Activated CD4-positive, alpha-beta memory T cell treated with anti-CD3 and anti-CD28 coated beads, Interleukin-2, amount 10 ng/mL, durations not matched to agents 7 days and 5 days (primary cell): ENCODE measurements around the gene ARHGAP26. TPM values are rescaled to one million over a fixed set of nuclear protein-coding genes. Genes with fewer than 3 reads are reported as not detected.

Experiments
- CTCF ChIA-PET: fragments of 350-600 bp; sonication (Branson Sonifier 250); formaldehyde crosslinking; loops from one replicate; lab custom pipeline; 2021; ENCODE audit warnings: antibody characterized with exemption, inconsistent platforms; lab: Charles Lee
- POLR2A ChIA-PET: fragments of 350-600 bp; sonication (Branson Sonifier 250); formaldehyde crosslinking; loops from one replicate; lab custom pipeline; 2021; ENCODE audit warnings: antibody characterized with exemption; lab: Charles Lee
- DNase-seq: peaks from one replicate; pipeline ENCODE4 v3.0.0-alpha.2; 2020
- H3K27ac Mint-ChIP-seq: one replicate; pipeline ENCODE4 v1.8.0; 2021; ENCODE audit warnings: mild to moderate bottlenecking, mixed read lengths
- H3K27me3 Mint-ChIP-seq: one replicate; pipeline ENCODE4 v1.8.0; 2021; ENCODE audit warnings: mixed read lengths
- H3K36me3 Mint-ChIP-seq: one replicate; pipeline ENCODE4 v1.8.0; 2021; ENCODE audit warnings: low read depth, mixed read lengths
- H3K4me1 Mint-ChIP-seq: one replicate; pipeline ENCODE4 v1.8.0; 2021; ENCODE audit warnings: mixed read lengths
- H3K4me3 Mint-ChIP-seq: one replicate; pipeline ENCODE4 v1.8.0; 2021; ENCODE audit warnings: mild to moderate bottlenecking, mixed read lengths
- H3K9me3 Mint-ChIP-seq: one replicate; pipeline ENCODE4 v1.8.0; 2021; ENCODE audit warnings: mixed read lengths
- total RNA-seq, 2 experiments: library from RNA; stranded (reverse); gene quantifications; one replicate each; pipeline ENCODE4 v1.2.3, GENCODE V29; 2021

The ARHGAP26 gene
- total RNA-seq, 2 experiments from 2014 or later = 14.8 to 17.1 TPM

DNA sequence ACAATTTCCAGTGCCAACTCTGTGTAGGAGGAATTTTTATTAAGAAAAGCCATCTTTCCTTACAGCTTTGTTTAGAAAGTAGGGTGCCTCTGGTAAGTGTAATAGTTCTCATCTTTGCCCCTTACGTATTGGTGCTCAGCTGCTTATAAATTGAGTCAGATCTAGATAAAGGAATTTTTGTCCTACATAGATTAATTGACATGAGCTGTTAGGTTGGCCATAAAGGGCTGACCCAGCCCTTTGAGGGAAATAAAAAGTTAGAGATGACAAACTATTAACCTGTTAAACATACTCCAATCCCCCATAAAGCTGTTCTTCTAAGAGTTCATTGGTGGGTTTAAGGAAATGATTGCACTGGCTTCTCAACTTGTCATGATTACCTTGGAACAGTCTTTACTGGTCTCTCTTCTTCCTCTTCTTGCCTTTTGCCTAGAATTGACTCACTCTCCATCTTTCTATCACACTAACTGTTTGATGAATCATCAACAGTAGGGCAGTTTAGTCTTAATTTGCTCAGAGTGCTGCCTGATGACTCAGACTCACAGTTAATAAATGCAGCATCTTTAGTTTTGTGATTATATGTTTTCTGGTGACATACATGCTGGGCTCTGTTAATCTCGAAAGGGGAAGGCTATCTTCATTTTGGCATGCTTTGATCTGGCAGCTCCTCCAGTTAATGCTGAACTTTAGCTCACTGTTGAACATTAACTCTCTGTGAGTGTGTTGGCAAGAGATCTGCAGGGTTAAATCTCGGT lies 51.7 kb downstream of the ARHGAP26 start:
- Mint-ChIP-seq H3K36me3 (no peaks in the 10 kb centered on the region), H3K4me3 (no peak overlapping the region), H3K4me1 (peaks cover 69% of the 10 kb centered on the region), H3K27ac (peak overlapping the region; percentile 45), H3K9me3 (no peaks in the 10 kb centered on the region), H3K27me3 (no peaks in the 10 kb centered on the region)
- DNase-seq = no peak
- ChIA-PET POLR2A (interaction anchor here (1.4 to 4.8 kb wide), 4 partner anchors 12 to 52 kb away, joined by 3 to 24 read pairs (median 6); partner anchors contain the start of gene ARHGAP26), CTCF (interaction anchor here (1.6 to 2.8 kb wide), 4 partner anchors 21 to 109 kb away, joined by 4 to 8 read pairs (median 6); no protein-coding TSS in a partner anchor)

DNA sequence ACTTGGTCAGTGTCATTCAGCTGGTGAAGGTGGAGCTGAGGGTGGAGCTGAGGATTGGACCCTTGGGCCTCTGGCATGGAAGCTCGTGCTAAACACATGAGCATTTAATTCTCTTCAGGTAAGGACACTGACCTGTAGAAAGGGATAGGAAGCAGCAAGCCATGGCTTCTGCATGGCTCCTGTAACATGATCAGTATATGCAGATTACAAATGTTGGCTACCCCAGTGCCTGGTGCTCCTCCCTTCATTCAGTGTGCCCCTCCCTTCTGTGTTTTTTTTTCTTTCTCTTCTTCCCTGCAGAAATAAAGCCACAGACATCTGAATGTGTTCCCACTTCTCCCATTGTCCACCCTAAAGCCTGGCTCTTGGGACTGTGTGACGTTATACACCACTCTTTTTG lies 52.9 kb downstream of the ARHGAP26 start:
- Mint-ChIP-seq H3K27me3 (no peaks in the 10 kb centered on the region), H3K4me3 (no peak overlapping the region)

DNA sequence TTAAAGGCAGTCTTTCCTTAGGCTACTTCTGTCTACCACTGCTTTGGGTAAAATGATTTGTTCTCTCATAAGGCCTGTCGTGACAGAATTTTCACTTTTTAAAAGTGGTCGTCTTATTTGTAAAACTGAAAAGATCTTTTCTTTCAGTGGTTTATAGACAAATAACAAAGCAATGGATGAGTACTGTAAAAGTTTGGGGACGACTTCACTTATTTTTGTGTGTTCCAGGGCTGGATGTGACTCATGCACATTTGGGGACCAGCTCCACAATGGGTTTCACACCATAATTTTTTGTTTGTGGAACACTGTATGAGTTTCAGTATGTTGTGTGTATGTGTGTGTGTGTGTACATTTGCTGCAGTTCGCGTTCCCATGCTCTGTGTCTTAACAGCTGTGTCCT lies 53.6 kb downstream of the ARHGAP26 start:
- Mint-ChIP-seq H3K9me3 (no peaks in the 10 kb centered on the region), H3K27me3 (no peaks in the 10 kb centered on the region), H3K27ac (peak overlapping the region; percentile 33), H3K36me3 (no peaks in the 10 kb centered on the region), H3K4me1 (peaks cover 82% of the 10 kb centered on the region), H3K4me3 (no peak overlapping the region)
- no peak for DNase-seq
- POLR2A ChIA-PET = interaction anchor here (1.3 to 4.8 kb wide), 3 partner anchors 9 to 40 kb away, joined by 3 to 24 read pairs (median 4); no protein-coding TSS in a partner anchor
- CTCF ChIA-PET = interaction anchor here (0.6 to 2.8 kb wide), 6 partner anchors 40 to 871 kb away, joined by 3 to 7 read pairs (median 5); no protein-coding TSS in a partner anchor

More for the DNA sequence above, 52.9 kb downstream of the ARHGAP26 start:
- no peak for DNase-seq
- CTCF ChIA-PET = interaction anchor here (0.6 to 2.8 kb wide), 4 partner anchors 40 to 872 kb away, joined by 3 to 7 read pairs (median 4); partner anchors contain the start of gene ARHGAP26
- peaks cover 76% of the 10 kb centered on the region for H3K4me1 Mint-ChIP-seq
- no peaks in the 10 kb centered on the region for H3K36me3 Mint-ChIP-seq
- H3K9me3 Mint-ChIP-seq = no peaks in the 10 kb centered on the region
- POLR2A ChIA-PET = interaction anchor here (1.4 to 4.8 kb wide), 3 partner anchors 8 to 23 kb away, joined by 3 to 24 read pairs (median 4); no protein-coding TSS in a partner anchor
- no peak overlapping the region for H3K27ac Mint-ChIP-seq

DNA sequence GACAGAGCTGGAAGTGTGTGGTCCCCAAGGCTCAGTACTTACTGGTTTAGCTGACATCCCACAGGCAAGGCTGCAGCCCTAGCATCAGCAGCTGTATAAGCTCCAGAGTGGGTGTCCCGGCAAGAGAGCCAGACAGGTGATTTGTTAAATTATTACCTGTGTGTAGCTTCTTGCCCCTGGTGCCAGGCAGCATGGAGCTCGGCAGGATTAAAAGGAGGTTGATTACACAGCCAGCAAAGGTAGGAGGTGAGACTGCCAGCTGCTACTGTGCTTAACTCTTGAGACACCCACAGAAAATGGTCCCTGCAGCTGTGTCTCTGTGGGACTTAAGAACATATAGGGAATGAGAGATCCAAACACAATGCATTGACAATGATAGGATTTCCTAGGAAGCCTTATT lies 54.2 kb downstream of the ARHGAP26 start:
- no peak overlapping the region for H3K4me3 Mint-ChIP-seq
- CTCF ChIA-PET = interaction anchor here (1.2 to 1.6 kb wide), 4 partner anchors 41 to 111 kb away, joined by 3 to 6 read pairs (median 5); no protein-coding TSS in a partner anchor
- no peaks in the 10 kb centered on the region for H3K27me3 Mint-ChIP-seq
- H3K4me1 Mint-ChIP-seq = peaks cover 85% of the 10 kb centered on the region
- no peaks in the 10 kb centered on the region for H3K9me3 Mint-ChIP-seq
- H3K27ac Mint-ChIP-seq = no peak overlapping the region
- no peak for DNase-seq
- POLR2A ChIA-PET = interaction anchor here (1.3 to 4.8 kb wide), 3 partner anchors 10 to 40 kb away, joined by 3 to 24 read pairs (median 4); no protein-coding TSS in a partner anchor
- H3K36me3 Mint-ChIP-seq = no peaks in the 10 kb centered on the region

DNA sequence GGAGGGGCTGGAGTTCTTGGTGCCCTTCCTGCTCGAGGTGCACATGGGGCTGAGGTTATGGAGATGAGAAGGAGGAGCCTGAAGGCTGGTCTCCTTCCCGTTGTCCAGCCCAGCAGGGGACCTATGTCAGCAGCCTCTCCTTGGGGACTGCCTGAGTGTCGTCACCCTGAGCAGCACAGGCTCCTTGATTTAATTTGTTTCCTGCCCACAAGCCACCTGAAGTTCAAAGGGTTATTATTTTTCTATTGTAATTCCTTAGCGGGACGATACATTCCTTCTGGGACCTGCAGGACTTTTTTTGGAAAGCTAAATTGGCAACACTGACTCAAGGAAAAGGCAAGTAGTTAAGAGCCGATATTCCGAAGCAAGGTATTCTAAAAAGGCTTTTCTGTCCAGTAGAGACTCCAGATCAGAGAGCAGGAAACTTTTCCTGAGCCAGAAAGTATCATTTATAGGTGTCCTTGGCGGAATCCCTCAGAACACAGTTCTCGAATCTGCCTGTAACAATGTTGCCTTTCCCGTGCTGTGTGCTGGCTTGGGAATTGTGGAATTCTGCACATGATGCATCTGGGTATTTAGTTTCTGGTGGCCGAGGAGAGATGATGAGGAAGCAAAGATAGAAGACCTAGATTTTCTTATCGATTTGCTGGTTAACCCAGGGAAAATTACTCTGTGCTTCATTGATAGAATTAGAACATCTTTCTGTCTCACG lies 55.4 kb downstream of the ARHGAP26 start:
- ChIA-PET POLR2A (no interaction called here), CTCF (interaction anchor here (1.6 kb wide), 1 partner anchor 42 kb away, joined by 5 read pairs; no protein-coding TSS in a partner anchor)
- no peak for DNase-seq
- Mint-ChIP-seq H3K9me3 (no peaks in the 10 kb centered on the region), H3K36me3 (no peaks in the 10 kb centered on the region), H3K27ac (no peak overlapping the region), H3K27me3 (no peaks in the 10 kb centered on the region), H3K4me1 (peaks cover 76% of the 10 kb centered on the region), H3K4me3 (no peak overlapping the region)

DNA sequence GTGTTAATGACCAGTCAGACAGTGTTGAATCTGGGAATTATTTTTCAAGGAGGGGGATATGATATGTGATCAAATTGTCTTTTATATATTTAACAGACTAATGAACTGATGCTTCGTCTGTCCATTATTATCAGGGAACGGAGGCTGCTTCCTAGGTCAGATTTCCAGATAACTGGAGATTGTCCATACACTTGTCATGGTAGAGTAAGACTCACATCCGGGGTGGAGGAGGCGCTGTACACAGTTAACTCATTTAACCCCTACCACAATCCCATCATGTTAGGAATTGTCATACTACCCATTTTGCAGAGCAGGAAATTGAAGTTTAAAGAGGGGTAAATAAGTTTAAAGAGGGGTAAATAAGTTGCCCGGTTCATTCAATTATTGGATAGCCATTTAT lies 55.9 kb downstream of the ARHGAP26 start:
- no peak for DNase-seq
- Mint-ChIP-seq H3K36me3 (no peaks in the 10 kb centered on the region), H3K4me3 (no peak overlapping the region), H3K9me3 (no peaks in the 10 kb centered on the region), H3K27me3 (no peaks in the 10 kb centered on the region), H3K27ac (peak overlapping the region; percentile 8), H3K4me1 (peaks cover 71% of the 10 kb centered on the region)
- ChIA-PET CTCF (interaction anchor here (2.4 kb wide), 1 partner anchor 41 kb away, joined by 10 read pairs; no protein-coding TSS in a partner anchor), POLR2A (interaction anchor here (1.4 to 1.5 kb wide), 2 partner anchors 28 to 56 kb away, joined by 5 to 8 read pairs; partner anchors contain the start of gene ARHGAP26)

DNA sequence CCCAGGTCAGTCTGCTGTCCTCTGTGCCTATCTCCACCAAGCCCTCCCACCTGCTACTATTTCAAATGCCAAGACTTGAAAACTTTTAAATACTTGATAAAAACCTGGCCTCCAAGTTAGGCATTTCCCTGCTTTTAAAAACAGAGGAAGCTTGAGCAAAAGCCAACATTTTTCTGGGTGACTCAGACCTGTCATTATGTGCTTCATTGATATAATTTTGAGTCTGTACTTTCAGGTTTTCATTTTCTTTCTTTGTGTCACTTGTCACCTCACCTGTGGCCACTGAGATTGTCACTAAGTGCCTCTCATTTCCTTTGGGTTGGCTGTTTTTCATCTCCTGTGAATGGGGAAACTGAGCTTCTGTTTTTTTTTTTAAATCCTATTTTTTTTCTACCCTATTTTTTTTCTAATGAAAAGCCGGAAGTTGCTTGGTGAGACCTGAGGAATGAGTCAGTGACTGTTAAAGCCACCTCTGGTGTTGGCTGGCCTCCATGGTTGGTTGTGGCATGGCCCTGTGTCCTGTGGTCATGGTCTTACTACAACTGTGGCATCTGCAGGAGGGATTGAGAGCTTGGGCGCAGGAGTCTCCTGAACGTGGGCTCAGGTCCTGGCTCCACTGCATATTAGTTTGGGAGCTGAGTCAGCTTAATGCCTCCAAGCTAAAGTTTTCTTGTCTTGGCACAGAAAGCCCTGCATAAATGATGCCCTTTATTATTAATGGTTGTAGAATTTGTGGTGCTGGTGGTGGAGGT lies 56.7 kb downstream of the ARHGAP26 start:
- DNase-seq = peak; percentile 64
- Mint-ChIP-seq H3K4me3 (no peak overlapping the region), H3K9me3 (no peaks in the 10 kb centered on the region), H3K27ac (peak overlapping the region; percentile 68), H3K4me1 (peaks cover 68% of the 10 kb centered on the region), H3K36me3 (no peaks in the 10 kb centered on the region), H3K27me3 (no peaks in the 10 kb centered on the region)
- ChIA-PET POLR2A (interaction anchor here (1.2 to 1.5 kb wide), 4 partner anchors 27 to 57 kb away, joined by 5 to 8 read pairs (median 7); partner anchors contain the start of gene ARHGAP26), CTCF (interaction anchor here (0.8 to 2.4 kb wide), 7 partner anchors 10 to 54 kb away, joined by 3 to 10 read pairs (median 3); no protein-coding TSS in a partner anchor)

DNA sequence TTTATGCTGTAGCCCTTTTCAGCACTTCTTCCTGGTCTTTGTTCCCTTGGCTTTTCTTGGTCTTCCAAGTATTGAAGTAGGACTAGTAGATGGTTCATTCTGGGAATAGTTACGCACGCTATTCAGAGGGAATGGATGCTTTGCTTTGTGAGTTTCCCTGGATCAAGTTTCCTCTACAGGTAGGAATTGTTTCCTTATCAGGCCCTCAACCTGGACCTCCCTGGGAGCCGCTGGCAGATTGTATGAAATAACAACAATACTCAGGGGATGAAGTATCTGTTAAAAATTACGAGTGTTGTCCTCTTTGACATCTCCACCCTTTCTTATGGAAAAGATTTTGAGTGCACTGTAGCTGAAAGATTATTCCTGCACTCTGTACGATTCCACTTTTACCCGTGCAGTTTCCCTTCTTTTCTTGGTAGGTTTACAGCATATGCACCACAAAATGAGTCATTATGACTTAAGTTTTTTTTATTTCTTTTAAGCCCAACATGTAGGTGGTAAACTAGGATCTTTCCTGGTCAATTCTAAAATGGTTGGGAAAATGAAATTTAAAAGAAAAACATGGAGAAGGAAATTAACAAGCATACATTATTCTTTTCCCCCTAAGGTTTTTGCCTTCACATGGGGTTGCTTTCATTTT lies 57.9 kb downstream of the ARHGAP26 start:
- Mint-ChIP-seq H3K4me3 (no peak overlapping the region), H3K27ac (no peak overlapping the region), H3K9me3 (no peaks in the 10 kb centered on the region), H3K36me3 (no peaks in the 10 kb centered on the region), H3K4me1 (peaks cover 59% of the 10 kb centered on the region), H3K27me3 (no peaks in the 10 kb centered on the region)
- CTCF ChIA-PET = interaction anchor here (1.4 to 2.4 kb wide), 2 partner anchors 28 to 39 kb away, joined by 5 to 10 read pairs; no protein-coding TSS in a partner anchor
- POLR2A ChIA-PET = interaction anchor here (1.4 kb wide), 1 partner anchor 28 kb away, joined by 8 read pairs; no protein-coding TSS in a partner anchor
- no peak for DNase-seq

DNA sequence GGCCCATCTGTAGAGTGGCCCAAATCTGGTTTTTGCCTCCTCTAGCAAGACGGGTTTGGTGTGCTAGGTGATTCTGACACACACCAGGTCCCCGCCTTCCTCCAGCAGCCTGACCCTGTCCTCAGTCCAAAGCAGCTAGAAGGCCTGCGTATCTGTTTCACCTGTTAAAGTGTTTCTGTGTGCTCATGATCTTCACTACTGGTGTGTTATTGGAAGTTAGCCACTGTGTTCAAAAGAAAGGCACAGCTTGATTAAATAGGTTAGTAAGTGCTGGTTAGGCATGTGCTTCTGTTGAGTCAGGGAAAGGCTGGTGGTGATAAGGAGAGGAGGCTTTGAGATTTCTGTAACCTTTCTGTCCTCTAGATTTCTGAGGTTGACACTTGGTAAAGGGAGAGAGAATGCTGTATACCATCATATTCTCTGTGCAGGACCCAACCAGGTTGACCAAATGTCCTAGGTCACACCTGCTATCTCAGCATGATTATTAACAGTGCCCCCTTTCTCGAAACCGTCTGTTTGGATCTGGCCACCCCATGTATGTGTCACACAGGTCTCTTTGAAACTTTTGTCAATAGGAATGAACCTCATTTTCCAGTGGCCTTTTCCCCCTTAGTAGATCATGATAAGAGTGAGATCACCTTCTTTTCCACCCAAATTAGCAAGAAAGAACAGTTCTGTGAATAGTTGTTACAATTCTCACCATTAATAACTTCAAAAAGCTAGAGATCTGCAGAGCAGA lies 58.8 kb downstream of the ARHGAP26 start:
- Mint-ChIP-seq H3K27me3 (no peaks in the 10 kb centered on the region), H3K36me3 (no peaks in the 10 kb centered on the region), H3K9me3 (no peaks in the 10 kb centered on the region), H3K4me1 (peaks cover 50% of the 10 kb centered on the region), H3K27ac (no peak overlapping the region), H3K4me3 (no peak overlapping the region)
- ChIA-PET POLR2A (interaction anchor here (0.8 kb wide), 1 partner anchor 45 kb away, joined by 3 read pairs; no protein-coding TSS in a partner anchor), CTCF (interaction anchor here (0.6 to 1.5 kb wide), 3 partner anchors 30 to 212 kb away, joined by 3 to 4 read pairs (median 3); no protein-coding TSS in a partner anchor)
- no peak for DNase-seq

DNA sequence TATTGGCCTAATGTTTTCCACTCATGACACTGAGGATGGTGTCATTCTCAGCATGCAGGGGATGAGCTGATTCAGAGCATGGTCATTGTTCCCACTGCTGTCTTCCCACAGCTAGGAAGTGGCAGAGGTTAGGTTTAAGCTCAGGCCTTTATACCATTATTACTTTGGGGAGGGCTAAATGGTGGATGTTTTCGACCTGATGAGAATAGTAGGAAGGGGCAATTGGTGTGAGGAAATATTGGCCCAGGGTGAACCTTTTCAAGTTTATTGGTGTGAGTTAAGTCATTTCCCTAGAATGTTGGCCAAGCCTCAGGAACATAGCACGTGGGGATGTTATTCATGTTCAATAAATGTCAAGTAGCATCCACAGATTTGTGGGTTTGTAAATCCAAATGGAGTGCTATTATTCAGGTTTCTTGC lies 59.6 kb downstream of the ARHGAP26 start:
- Mint-ChIP-seq H3K27ac (no peak overlapping the region), H3K27me3 (no peaks in the 10 kb centered on the region), H3K4me3 (no peak overlapping the region), H3K9me3 (no peaks in the 10 kb centered on the region), H3K4me1 (peaks cover 43% of the 10 kb centered on the region), H3K36me3 (no peaks in the 10 kb centered on the region)
- ChIA-PET CTCF (interaction anchor here (1.0 to 1.5 kb wide), 2 partner anchors 29 to 59 kb away, joined by 3 read pairs; no protein-coding TSS in a partner anchor), POLR2A (interaction anchor here (0.8 kb wide), 1 partner anchor 46 kb away, joined by 3 read pairs; no protein-coding TSS in a partner anchor)
- DNase-seq = no peak
